ENCODE results near the gene R3HCC1L. TPM values are rescaled to one million over a fixed set of nuclear protein-coding genes. Genes with fewer than 3 reads are reported as not detected.

R3HCC1L gene
- total RNA-seq, 4 donors from 2014 or later = 17.7 to 27.3 (median 25.3) TPM

DNA sequence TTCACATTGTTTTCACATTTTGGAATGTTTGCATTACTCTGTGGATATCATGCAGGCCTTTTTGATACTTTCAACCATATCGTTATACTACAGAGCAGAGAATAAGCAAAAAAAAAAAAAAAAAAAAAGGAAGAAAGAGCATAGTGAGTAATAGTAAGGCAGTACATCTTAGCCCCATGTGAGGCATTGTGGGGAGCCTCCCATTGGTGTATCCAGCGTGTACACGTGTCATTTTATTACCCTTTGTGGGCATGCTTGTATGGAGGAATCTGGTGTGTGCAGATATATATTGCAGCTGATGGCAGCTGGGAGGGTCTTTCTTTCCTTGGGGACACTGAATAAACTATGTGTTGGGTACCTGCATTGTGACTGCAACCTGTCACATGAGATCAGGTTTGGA, 19.6 kb downstream of the R3HCC1L start:
- H3K27ac ChIP-seq = peak overlapping the region in 1 of 4 donors; percentile 6
- in situ Hi-C loops (cut with MboI; ENCODE audit: low pct_ligation_motif_present in 1 of 4, low pct_unique_long_range_greater_than_20kb in 1 of 4, low sequenced_read_pairs in 3 of 4) = no loop called here
- whole genome bisulfite sequencing, 2 donors (ENCODE audit: low coverage in 1 of 2) = 90 to 91% methylated on average over 3 of the region's 3 CpGs

DNA sequence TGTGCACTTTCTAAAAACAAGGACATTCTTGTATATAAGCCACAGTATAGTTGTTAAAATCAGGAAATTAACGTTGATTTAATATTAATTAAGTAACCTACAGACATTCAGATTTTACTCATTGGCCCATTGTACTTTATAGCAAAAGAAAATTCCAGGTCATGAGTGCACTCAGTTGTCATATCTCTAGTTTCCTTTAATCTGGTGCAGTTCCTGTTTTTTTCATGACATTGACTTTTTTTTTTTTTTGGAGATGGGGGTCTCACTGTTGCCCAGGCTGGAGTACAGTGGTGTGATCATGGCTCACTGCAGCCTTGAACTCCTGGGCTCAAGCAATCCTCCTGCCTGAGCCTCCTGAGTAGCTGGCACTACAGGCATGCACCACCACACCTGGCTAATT, 24.1 kb downstream of the R3HCC1L start:
- TF ChIP-seq POLR2A (IDR thresholded peaks at IDR 0.05) (no peak), EP300 (IDR thresholded peaks at IDR 0.05; ENCODE audit: low read depth) (no peak), POLR2AphosphoS5 (IDR thresholded peaks at IDR 0.05) (no peak)
- TF ChIP-seq, protein P1, sequence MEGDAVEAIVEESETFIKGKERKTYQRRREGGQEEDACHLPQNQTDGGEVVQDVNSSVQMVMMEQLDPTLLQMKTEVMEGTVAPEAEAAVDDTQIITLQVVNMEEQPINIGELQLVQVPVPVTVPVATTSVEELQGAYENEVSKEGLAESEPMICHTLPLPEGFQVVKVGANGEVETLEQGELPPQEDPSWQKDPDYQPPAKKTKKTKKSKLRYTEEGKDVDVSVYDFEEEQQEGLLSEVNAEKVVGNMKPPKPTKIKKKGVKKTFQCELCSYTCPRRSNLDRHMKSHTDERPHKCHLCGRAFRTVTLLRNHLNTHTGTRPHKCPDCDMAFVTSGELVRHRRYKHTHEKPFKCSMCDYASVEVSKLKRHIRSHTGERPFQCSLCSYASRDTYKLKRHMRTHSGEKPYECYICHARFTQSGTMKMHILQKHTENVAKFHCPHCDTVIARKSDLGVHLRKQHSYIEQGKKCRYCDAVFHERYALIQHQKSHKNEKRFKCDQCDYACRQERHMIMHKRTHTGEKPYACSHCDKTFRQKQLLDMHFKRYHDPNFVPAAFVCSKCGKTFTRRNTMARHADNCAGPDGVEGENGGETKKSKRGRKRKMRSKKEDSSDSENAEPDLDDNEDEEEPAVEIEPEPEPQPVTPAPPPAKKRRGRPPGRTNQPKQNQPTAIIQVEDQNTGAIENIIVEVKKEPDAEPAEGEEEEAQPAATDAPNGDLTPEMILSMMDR (IDR thresholded peaks at IDR 0.05) = no peak
- intact Hi-C loops (cut with DNase I; ENCODE audit: low total_unique reads) = no loop called here
- H3K4me3 ChIP-seq = no peak overlapping the region
- WGBS, 2 donors (ENCODE audit: low coverage in 1 of 2) = 81 to 93% methylated on average over 1 of the region's 1 CpG
- in situ Hi-C loops (cut with MboI; ENCODE audit: low pct_ligation_motif_present in 1 of 4, low pct_unique_long_range_greater_than_20kb in 1 of 4, low sequenced_read_pairs in 3 of 4) = no loop called here
- H3K36me3 ChIP-seq = peaks cover 0 to 16% (median 2%) of the 10 kb centered on the region in 4 donors
- no peaks in the 10 kb centered on the region for H3K27me3 ChIP-seq
- no peak for DNase-seq
- no peak overlapping the region for H3K27ac ChIP-seq
- H3K4me1 ChIP-seq = peaks cover 0 to 4% (median 2%) of the 10 kb centered on the region in 4 donors
- no peaks in the 10 kb centered on the region for H3K9me3 ChIP-seq

More for the DNA sequence above, 19.6 kb downstream of the R3HCC1L start:
- Histone ChIP-seq H3K4me3 (no peak overlapping the region), H3K9me3 (peaks cover 10 to 11% of the 10 kb centered on the region in 2 donors), H3K4me1 (peaks cover 0 to 4% (median 2%) of the 10 kb centered on the region in 4 donors), H3K27me3 (no peaks in the 10 kb centered on the region), H3K36me3 (peaks cover 0 to 8% (median 2%) of the 10 kb centered on the region in 4 donors)
- intact Hi-C loops (cut with DNase I; ENCODE audit: low total_unique reads) = no loop called here
- DNase-seq = no peak
- TF ChIP-seq POLR2A (IDR thresholded peaks at IDR 0.05) = no peak
- TF ChIP-seq POLR2AphosphoS5 (IDR thresholded peaks at IDR 0.05) = no peak
- no peak for TF ChIP-seq EP300 (IDR thresholded peaks at IDR 0.05; ENCODE audit: low read depth)
- TF ChIP-seq, protein P1 (IDR thresholded peaks at IDR 0.05) = no peak

DNA sequence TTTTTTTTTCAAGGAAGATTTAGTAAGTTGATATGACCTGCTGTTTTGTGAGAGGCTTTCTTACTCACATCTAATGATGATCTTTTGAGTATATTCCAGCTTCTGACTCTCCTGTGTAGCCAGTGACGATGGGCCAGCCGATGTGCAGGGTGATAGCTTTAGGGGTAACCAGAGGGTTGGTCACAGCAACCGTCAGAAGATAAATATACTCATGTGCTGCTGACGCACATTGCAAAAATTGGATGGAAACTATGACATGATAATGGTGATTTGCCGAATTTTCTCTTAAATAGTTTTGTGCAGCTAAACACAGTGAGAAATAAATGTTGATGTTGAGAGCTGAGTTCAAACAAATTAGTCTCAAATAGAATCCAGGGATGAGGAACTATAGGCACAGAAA, 29.5 kb downstream of the R3HCC1L start:
- H3K4me1 ChIP-seq = peaks cover 0 to 6% (median 0%) of the 10 kb centered on the region in 4 donors
- no peaks in the 10 kb centered on the region for H3K9me3 ChIP-seq
- in situ Hi-C loops (cut with MboI; ENCODE audit: low pct_ligation_motif_present in 1 of 4, low pct_unique_long_range_greater_than_20kb in 1 of 4, low sequenced_read_pairs in 3 of 4) = no loop called here
- WGBS, 2 donors (ENCODE audit: low coverage in 1 of 2) = 92 to 96% methylated on average over 3 to 5 of the region's 5 CpGs
- H3K4me3 ChIP-seq = no peak overlapping the region
- DNase-seq = no peak
- peaks cover 0 to 24% (median 3%) of the 10 kb centered on the region in 4 donors for H3K36me3 ChIP-seq
- H3K27ac ChIP-seq = no peak overlapping the region
- H3K27me3 ChIP-seq = no peaks in the 10 kb centered on the region
- TF ChIP-seq POLR2A (IDR thresholded peaks at IDR 0.05) = no peak
- no peak for TF ChIP-seq POLR2AphosphoS5 (IDR thresholded peaks at IDR 0.05)
- no peak for TF ChIP-seq EP300 (IDR thresholded peaks at IDR 0.05; ENCODE audit: low read depth)
- TF ChIP-seq, protein P1 (IDR thresholded peaks at IDR 0.05) = no peak
- intact Hi-C loops (cut with DNase I; ENCODE audit: low total_unique reads) = no loop called here

DNA sequence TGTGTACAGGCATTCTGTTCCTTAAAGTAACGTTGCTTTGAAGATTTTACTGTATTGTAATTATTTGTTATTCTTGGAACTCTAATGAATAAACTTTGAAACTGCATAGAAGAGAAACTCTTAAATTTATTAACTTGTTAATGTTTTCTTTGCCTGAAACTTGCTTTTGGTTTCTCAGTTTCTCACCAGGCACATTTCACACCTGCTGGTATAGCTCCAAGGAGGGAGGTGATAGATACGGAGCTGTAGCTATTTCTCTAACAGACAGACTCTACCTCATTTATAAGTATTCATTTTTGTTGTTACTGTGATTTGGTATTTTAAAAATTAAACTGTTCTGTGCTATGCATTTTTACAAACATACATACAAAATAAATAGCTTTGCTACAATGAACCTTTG, 32.7 kb downstream of the R3HCC1L start:
- Histone ChIP-seq H3K27ac (no peak overlapping the region), H3K4me1 (peaks cover 0 to 21% (median 0%) of the 10 kb centered on the region in 4 donors), H3K4me3 (no peak overlapping the region), H3K9me3 (no peaks in the 10 kb centered on the region), H3K36me3 (peaks cover 0 to 24% (median 3%) of the 10 kb centered on the region in 4 donors), H3K27me3 (no peaks in the 10 kb centered on the region)
- TF ChIP-seq EP300 (IDR thresholded peaks at IDR 0.05; ENCODE audit: low read depth) (no peak), POLR2AphosphoS5 (IDR thresholded peaks at IDR 0.05) (no peak), POLR2A (IDR thresholded peaks at IDR 0.05) (no peak)
- TF ChIP-seq, protein P1 (IDR thresholded peaks at IDR 0.05) = no peak
- 67 to 81% methylated on average over 2 of the region's 2 CpGs for WGBS, 2 donors (ENCODE audit: low coverage in 1 of 2)
- DNase-seq = no peak
- in situ Hi-C loops (cut with MboI; ENCODE audit: low pct_ligation_motif_present in 1 of 4, low pct_unique_long_range_greater_than_20kb in 1 of 4, low sequenced_read_pairs in 3 of 4) = no loop called here
- intact Hi-C loops (cut with DNase I; ENCODE audit: low total_unique reads) = no loop called here
